H9 (cell line): ENCODE measurements around the gene TMEM14B. TPM values are rescaled to one million over a fixed set of nuclear protein-coding genes. Genes with fewer than 3 reads are reported as not detected.

Source experiments
- DNase-seq: peaks from one replicate; pipeline ENCODE4 v3.0.0-alpha.2; 2017
- H2AFZ ChIP-seq: one replicate; pipeline ENCODE4 v1.6.1; 2013; ENCODE audit warnings: mild to moderate bottlenecking, low read length, control low read depth, moderate library complexity
- H2AK5ac ChIP-seq: 2 replicates; pipeline ENCODE4 v1.6.1; 2013; ENCODE audit warnings: low read length, control low read depth, mixed read lengths; ENCODE audit not compliant: insufficient read length
- H2BK120ac ChIP-seq: one replicate; pipeline ENCODE4 v1.6.1; 2013; ENCODE audit warnings: low read depth, mild to moderate bottlenecking, low read length, control low read depth, inconsistent platforms; ENCODE audit not compliant: poor library complexity, severe bottlenecking
- H2BK12ac ChIP-seq: 2 replicates; pipeline ENCODE4 v1.6.1; 2013; ENCODE audit warnings: low read length, control low read depth, mixed read lengths, low read depth; ENCODE audit not compliant: insufficient read length
- H2BK15ac ChIP-seq: 2 replicates; pipeline ENCODE4 v1.6.1; 2013; ENCODE audit warnings: low read depth, low read length, control low read depth
- H2BK20ac ChIP-seq: one replicate; pipeline ENCODE4 v1.6.1; 2013; ENCODE audit warnings: low read depth, mild to moderate bottlenecking, low read length, control low read depth, inconsistent platforms; ENCODE audit not compliant: poor library complexity, severe bottlenecking
- H2BK5ac ChIP-seq: 2 replicates; pipeline ENCODE4 v1.6.1; 2013; ENCODE audit warnings: low read length, control low read depth, mixed read lengths; ENCODE audit not compliant: insufficient read length
- H3K14ac ChIP-seq: 2 replicates; pipeline ENCODE4 v1.6.1; 2013; ENCODE audit warnings: low read length, control low read depth; ENCODE audit not compliant: insufficient read depth
- H3K18ac ChIP-seq: 2 replicates; pipeline ENCODE4 v1.6.1; 2013; ENCODE audit warnings: low read depth, mild to moderate bottlenecking, mixed read lengths, low read length, control low read depth; ENCODE audit not compliant: insufficient read length
- H3K23ac ChIP-seq: 2 replicates; pipeline ENCODE4 v1.6.1; 2013; ENCODE audit warnings: low read length, control low read depth, mixed read lengths, low read depth; ENCODE audit not compliant: insufficient read length
- H3K23me2 ChIP-seq: 2 replicates; pipeline ENCODE4 v1.6.1; 2013; ENCODE audit warnings: low read depth, mild to moderate bottlenecking, mixed read lengths, low read length, control low read depth; ENCODE audit not compliant: insufficient read length, poor library complexity, severe bottlenecking
- H3K27ac ChIP-seq: 2 replicates; pipeline ENCODE4 v1.5.1; 2013; ENCODE audit warnings: low read length, control low read depth, mixed read lengths, low read depth; ENCODE audit not compliant: insufficient read length
- H3K27me3 ChIP-seq: 2 replicates; pipeline ENCODE4 v1.6.1; 2013; ENCODE audit warnings: low read length, control low read depth, inconsistent platforms; ENCODE audit not compliant: insufficient read depth
- H3K4ac ChIP-seq: 2 replicates; pipeline ENCODE4 v1.6.1; 2013; ENCODE audit warnings: low read depth, mild to moderate bottlenecking, control low read depth, inconsistent platforms, low read length, moderate library complexity
- H3K4me1 ChIP-seq: 2 replicates; pipeline ENCODE4 v1.6.1; 2013; ENCODE audit warnings: low read length, control low read depth, inconsistent platforms; ENCODE audit not compliant: insufficient read depth
- H3K4me2 ChIP-seq: 2 replicates; pipeline ENCODE4 v1.6.1; 2013; ENCODE audit warnings: low read length, control low read depth, mixed read lengths; ENCODE audit not compliant: insufficient read length, insufficient read depth
- H3K56ac ChIP-seq: 2 replicates; pipeline ENCODE4 v1.6.1; 2013; ENCODE audit warnings: low read depth, mild to moderate bottlenecking, mixed read lengths, low read length, control low read depth; ENCODE audit not compliant: insufficient read length
- H3K79me1 ChIP-seq: 2 replicates; pipeline ENCODE4 v1.6.1; 2013; ENCODE audit warnings: low read depth, mild to moderate bottlenecking, moderate library complexity, low read length, control low read depth, inconsistent platforms; ENCODE audit not compliant: insufficient read depth, poor library complexity, severe bottlenecking
- H3K79me2 ChIP-seq: 2 replicates; pipeline ENCODE4 v1.6.1; 2013; ENCODE audit warnings: low read length, control low read depth, inconsistent platforms; ENCODE audit not compliant: insufficient read depth
- H3K9ac ChIP-seq: 2 replicates; pipeline ENCODE4 v1.6.1; 2013; ENCODE audit warnings: low read length, control low read depth, mixed read lengths; ENCODE audit not compliant: insufficient read length; ENCODE audit errors: extremely low read depth
- H3K9me3 ChIP-seq: one replicate; pipeline ENCODE4 v1.6.1; 2013; ENCODE audit warnings: low read depth, low read length, inconsistent platforms; ENCODE audit not compliant: control insufficient read depth
- H3T11ph ChIP-seq: one replicate; pipeline ENCODE4 v1.6.1; 2013; ENCODE audit warnings: mild to moderate bottlenecking, low read length, control low read depth, inconsistent platforms
- H4K20me1 ChIP-seq: one replicate; pipeline ENCODE4 v1.6.1; 2013; ENCODE audit not compliant: control insufficient read depth, insufficient read length, insufficient read depth
- H4K5ac ChIP-seq: 2 replicates; pipeline ENCODE4 v1.6.1; 2013; ENCODE audit warnings: low read depth, mild to moderate bottlenecking, mixed read lengths, low read length, control low read depth; ENCODE audit not compliant: insufficient read length
- H4K8ac ChIP-seq: replicated peaks from 2 replicates; pipeline ENCODE4 v1.6.1; 2013; ENCODE audit warnings: low read length, control low read depth, mixed read lengths, low read depth; ENCODE audit not compliant: insufficient read length
- H4K91ac ChIP-seq: 2 replicates; pipeline ENCODE4 v1.6.1; 2013; ENCODE audit warnings: low read depth, mild to moderate bottlenecking, moderate library complexity, mixed read lengths, low read length, control low read depth; ENCODE audit not compliant: insufficient read length
- H3K27ac Mint-ChIP-seq, 3 experiments: 2 replicates in 2 of 3; 3 replicates in 1 of 3; pipeline ENCODE4 v1.8.0; 2020 to 2021; ENCODE audit warnings: mixed read lengths in 3 of 3, mild to moderate bottlenecking in 1 of 3, moderate library complexity in 1 of 3
- H3K27me3 Mint-ChIP-seq: 2 replicates; pipeline ENCODE4 v1.8.0; 2021; ENCODE audit warnings: low read depth, mild to moderate bottlenecking, moderate library complexity, mixed read lengths
- H3K36me3 Mint-ChIP-seq, 3 experiments: 2 replicates in 2 of 3; 3 replicates in 1 of 3; pipeline ENCODE4 v1.8.0; 2020 to 2021; ENCODE audit warnings: low read depth in 3 of 3, mixed read lengths in 3 of 3; ENCODE audit not compliant: insufficient read depth in 1 of 3
- H3K4me1 Mint-ChIP-seq, 2 experiments: 2 replicates each; pipeline ENCODE4 v1.8.0; 2020; ENCODE audit warnings: mixed read lengths in 2 of 2
- H3K4me3 Mint-ChIP-seq, 2 experiments: 2 replicates in 1 of 2; 3 replicates in 1 of 2; pipeline ENCODE4 v1.8.0; 2020 to 2021; ENCODE audit warnings: mild to moderate bottlenecking in 2 of 2, mixed read lengths in 2 of 2, moderate library complexity in 1 of 2
- H3K9me3 Mint-ChIP-seq, 2 experiments: 2 replicates in 1 of 2; 3 replicates in 1 of 2; pipeline ENCODE4 v1.8.0; 2020; ENCODE audit warnings: mild to moderate bottlenecking in 2 of 2, mixed read lengths in 2 of 2, moderate library complexity in 1 of 2
- CTCF ChIP-seq: fragments of 200-600 bp; sonication (generic); conservative IDR thresholded peaks from 3 replicates; pipeline ENCODE4 v1.8.0; 2021; ENCODE audit warnings: antibody characterized with exemption, mild to moderate bottlenecking
- WGBS: extraction: QIAGEN DNeasy Blood & Tissue Kit; methylation state at CpG from one replicate; pipeline ENCODE4 v1.1.7; 2013; ENCODE audit warnings: missing lambda C conversion rate, low lambda C conversion rate, mixed read lengths; ENCODE audit not compliant: insufficient read length; ENCODE audit errors: extremely low coverage; 5-methylcytosine and 5-hydroxymethylcytosine counted together
- total RNA-seq: library from RNA; stranded (reverse); gene quantifications from 2 replicates; pipeline ENCODE4 v1.2.1, GENCODE V29; 2021

TMEM14B gene
- total RNA-seq, 1 experiment from 2014 or later, result 107 TPM

GRCh38 chr6:10743515-10743914, 4.1 kb upstream of the TMEM14B start:
- H4K5ac ChIP-seq, result no peak overlapping the region
- H3K18ac ChIP-seq, result no peak overlapping the region
- H3K9me3 ChIP-seq, result no peaks in the 10 kb centered on the region
- peaks cover under 1% of the 10 kb centered on the region; the same call in 1 of the 2 replicates for H3K4me1 ChIP-seq
- H3K23ac ChIP-seq, result no peak overlapping the region
- H3K79me2 ChIP-seq, result peaks cover 6% of the 10 kb centered on the region; the same call in 1 of the 2 replicates
- H4K8ac ChIP-seq, result no peak overlapping the region
- Mint-ChIP-seq H3K27ac (no peak overlapping the region), H3K9me3 (no peaks in the 10 kb centered on the region; a peak in 1 of 5 replicates), H3K36me3 (peaks cover 0 to 8% (median 0%) of the 10 kb centered on the region in 3 experiments; a peak in 2 of 7 replicates), H3K4me3 (no peak overlapping the region), H3K27me3 (no peaks in the 10 kb centered on the region), H3K4me1 (peaks cover 16 to 19% of the 10 kb centered on the region in 2 experiments)
- no peak overlapping the region for H3K14ac ChIP-seq
- H3T11ph ChIP-seq, result no peak overlapping the region
- peaks cover 3% of the 10 kb centered on the region for H3K23me2 ChIP-seq
- no peak overlapping the region for H2BK20ac ChIP-seq
- no peak overlapping the region for H2AFZ ChIP-seq
- no peak for DNase-seq
- WGBS, result no CpG with 5 or more reads among the region's 6 CpGs
- H2BK12ac ChIP-seq, result no peak overlapping the region
- H2BK15ac ChIP-seq, result no peak overlapping the region
- H2BK120ac ChIP-seq, result no peak overlapping the region
- H3K9ac ChIP-seq, result no peak overlapping the region
- no peak for TF ChIP-seq CTCF
- no peaks in the 10 kb centered on the region for H3K27me3 ChIP-seq
- H3K4me2 ChIP-seq, result no peak overlapping the region
- H3K79me1 ChIP-seq, result peaks cover 5% of the 10 kb centered on the region
- no peak overlapping the region for H2BK5ac ChIP-seq
- no peak overlapping the region for H3K56ac ChIP-seq
- H4K20me1 ChIP-seq, result no peaks in the 10 kb centered on the region
- no peak overlapping the region for H3K27ac ChIP-seq
- no peak overlapping the region for H4K91ac ChIP-seq
- H3K4ac ChIP-seq, result no peak overlapping the region
- no peak overlapping the region for H2AK5ac ChIP-seq
